ENCODE results near the gene VPS33A.

DNA sequence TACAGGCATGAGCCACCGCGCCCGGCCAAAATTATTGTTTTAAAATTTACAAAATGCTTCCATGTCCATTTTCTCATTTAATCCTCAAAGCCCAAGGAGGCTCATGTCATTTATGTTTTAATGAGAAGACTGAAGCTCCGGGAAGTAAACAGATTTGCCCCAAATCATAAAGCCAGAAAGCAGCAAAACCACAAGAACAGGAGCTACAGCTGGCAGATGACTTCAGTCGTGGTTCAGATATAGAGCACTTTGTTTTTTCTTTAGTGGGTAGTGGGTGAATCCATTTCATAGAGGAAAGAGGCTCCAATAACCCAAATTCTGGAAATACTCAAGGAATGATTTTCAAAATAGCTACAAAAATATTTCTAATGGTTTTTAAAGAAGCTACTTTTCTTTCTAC is 45.4 kb upstream of the VPS33A start:
- TF ChIP-seq, protein P1, sequence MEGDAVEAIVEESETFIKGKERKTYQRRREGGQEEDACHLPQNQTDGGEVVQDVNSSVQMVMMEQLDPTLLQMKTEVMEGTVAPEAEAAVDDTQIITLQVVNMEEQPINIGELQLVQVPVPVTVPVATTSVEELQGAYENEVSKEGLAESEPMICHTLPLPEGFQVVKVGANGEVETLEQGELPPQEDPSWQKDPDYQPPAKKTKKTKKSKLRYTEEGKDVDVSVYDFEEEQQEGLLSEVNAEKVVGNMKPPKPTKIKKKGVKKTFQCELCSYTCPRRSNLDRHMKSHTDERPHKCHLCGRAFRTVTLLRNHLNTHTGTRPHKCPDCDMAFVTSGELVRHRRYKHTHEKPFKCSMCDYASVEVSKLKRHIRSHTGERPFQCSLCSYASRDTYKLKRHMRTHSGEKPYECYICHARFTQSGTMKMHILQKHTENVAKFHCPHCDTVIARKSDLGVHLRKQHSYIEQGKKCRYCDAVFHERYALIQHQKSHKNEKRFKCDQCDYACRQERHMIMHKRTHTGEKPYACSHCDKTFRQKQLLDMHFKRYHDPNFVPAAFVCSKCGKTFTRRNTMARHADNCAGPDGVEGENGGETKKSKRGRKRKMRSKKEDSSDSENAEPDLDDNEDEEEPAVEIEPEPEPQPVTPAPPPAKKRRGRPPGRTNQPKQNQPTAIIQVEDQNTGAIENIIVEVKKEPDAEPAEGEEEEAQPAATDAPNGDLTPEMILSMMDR (IDR thresholded peaks at IDR 0.05; ENCODE audit: low read depth, low read length) = no peak
- TF ChIP-seq EZH2phosphoT487 (IDR thresholded peaks at IDR 0.05; ENCODE audit: low read depth) = no peak
